ENCODE results near the gene PRMT7. TPM values are rescaled to one million over a fixed set of nuclear protein-coding genes. Genes with fewer than 3 reads are reported as not detected.

Gene PRMT7
- total and polyA plus RNA-seq, 2 of the 8 experiments (the other 6 are each of a cell fraction or from before 2014, with no cell fraction given) = 48.2 to 49.3 TPM

GRCh38 chr16:68310774-68311511 is at the start of gene PRMT7, which contains the start of gene SLC7A6OS (continued):
- TF ChIP-seq ATF2 (IDR thresholded peaks at IDR 0.05; ENCODE audit: low read length) (no peak), SIN3A (conservative IDR thresholded peaks at IDR 0.05 in 1 of 2, IDR thresholded peaks at IDR 0.05 in 1 of 2; ENCODE audit: low read depth in 1 of 2, low read length in 2 of 2) (no peak; a peak in 1 of 4 replicates), TEAD4 (IDR thresholded peaks at IDR 0.05; ENCODE audit: low read depth, low read length) (no peak), TBP (IDR thresholded peaks at IDR 0.05; ENCODE audit: low read depth, low read length) (peak; percentile 81), E2F6 (IDR thresholded peaks at IDR 0.05) (peak; percentile 94), HDAC6 (IDR thresholded peaks at IDR 0.05; ENCODE audit: low read depth, low read length) (no peak), ASH2L (IDR thresholded peaks at IDR 0.05; ENCODE audit: low read length) (peak; percentile 95), JUND (IDR thresholded peaks at IDR 0.05; ENCODE audit: low read length) (no peak), TAF7 (optimal IDR thresholded peaks at IDR 0.05; ENCODE audit: borderline replicate concordance, low read depth, low read length) (peak; percentile 64), SIX5 (IDR thresholded peaks at IDR 0.05; ENCODE audit: low read depth, low read length) (no peak), FOSL1 (IDR thresholded peaks at IDR 0.05; ENCODE audit: insufficient read depth, low read depth, low read length) (no peak)
